GM13976 (cell line): ENCODE data around the gene AP3S1.
"Not testable (repeated sequence)": the region's sequence is repeated elsewhere in the genome, so short reads cannot be mapped to it uniquely, and the experiment has no call there.

Experiments used
- DNase-seq: peaks from one replicate; pipeline ENCODE4 v3.0.0; 2012; ENCODE audit warnings: low spot score
- CTCF ChIP-seq: IDR thresholded peaks from 2 replicates; pipeline ENCODE4 v1.5.1; 2012; ENCODE audit warnings: borderline replicate concordance, mild to moderate bottlenecking; ENCODE audit not compliant: insufficient read depth; ENCODE audit errors: extremely low read depth, missing control alignments, control extremely low read depth
- in situ Hi-C: fragments of 300-500 bp; cut with MboI; formaldehyde crosslinking; loops from one replicate; pipeline ENCODE4 v1.12.0; 2022; ENCODE audit warnings: low sequenced_read_pairs, mixed read lengths, inconsistent platforms; ENCODE audit not compliant: unreplicated experiment

The AP3S1 gene

GRCh38 chr5:115806986-115807653, 34.6 kb upstream of the AP3S1 start:
- no peak for TF ChIP-seq CTCF
- no peak for DNase-seq
- in situ Hi-C loops, result no loop called here

- TF ChIP-seq CTCF, result no peak
- in situ Hi-C loops, result no loop called here
- no peak for DNase-seq
Measured at GRCh38 chr5:115807654-115808052, 34.1 kb upstream of the AP3S1 start.

- in situ Hi-C loops, DNase-seq: not testable (repeated sequence)
Measured at GRCh38 chr5:115808066-115808465, 33.7 kb upstream of the AP3S1 start.

GRCh38 chr5:115809946-115810345, 31.8 kb upstream of the AP3S1 start:
- in situ Hi-C loops, result no loop called here
- TF ChIP-seq CTCF, result no peak
- no peak for DNase-seq

DNA sequence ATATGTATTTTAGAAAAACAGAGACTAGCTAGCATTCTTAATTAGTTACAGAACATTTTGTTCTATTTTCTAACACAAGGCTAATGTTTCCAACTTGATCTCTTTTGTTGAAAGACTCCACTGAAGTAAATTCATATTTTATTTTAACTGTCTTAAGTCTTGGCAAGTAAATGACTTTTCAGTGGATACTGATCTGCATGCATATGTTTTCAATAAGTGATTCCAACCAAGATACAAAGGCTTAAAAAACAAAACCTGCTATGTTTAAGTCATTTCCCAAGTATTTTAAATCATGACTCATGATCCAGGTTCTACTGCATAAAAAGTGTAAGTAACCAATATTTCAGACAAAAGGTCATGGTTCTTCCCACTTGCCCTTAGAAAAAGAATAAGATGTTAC, 31.0 kb upstream of the AP3S1 start:
- DNase-seq, result no peak
- in situ Hi-C loops, result no loop called here
- TF ChIP-seq CTCF, result no peak

DNA sequence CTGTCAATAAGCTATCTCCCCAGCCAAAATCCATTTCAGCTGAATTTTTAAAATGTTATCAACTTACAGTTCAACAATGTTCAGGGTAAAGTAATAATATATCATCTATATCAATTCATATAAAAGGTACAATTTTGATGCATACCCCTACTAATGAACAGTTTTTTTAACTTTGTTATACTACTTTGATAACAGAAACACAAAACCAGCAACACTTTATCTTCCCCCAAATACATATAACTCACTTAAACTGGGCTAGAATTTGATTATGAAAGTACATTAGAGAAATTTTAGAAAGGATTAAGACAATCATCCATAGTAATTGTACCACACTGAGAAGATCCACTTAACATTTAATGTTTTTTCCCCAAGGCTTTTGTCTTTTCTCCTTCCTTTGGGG, 30.3 kb upstream of the AP3S1 start:
- in situ Hi-C loops, result no loop called here
- TF ChIP-seq CTCF, result no peak
- DNase-seq, result no peak

DNA sequence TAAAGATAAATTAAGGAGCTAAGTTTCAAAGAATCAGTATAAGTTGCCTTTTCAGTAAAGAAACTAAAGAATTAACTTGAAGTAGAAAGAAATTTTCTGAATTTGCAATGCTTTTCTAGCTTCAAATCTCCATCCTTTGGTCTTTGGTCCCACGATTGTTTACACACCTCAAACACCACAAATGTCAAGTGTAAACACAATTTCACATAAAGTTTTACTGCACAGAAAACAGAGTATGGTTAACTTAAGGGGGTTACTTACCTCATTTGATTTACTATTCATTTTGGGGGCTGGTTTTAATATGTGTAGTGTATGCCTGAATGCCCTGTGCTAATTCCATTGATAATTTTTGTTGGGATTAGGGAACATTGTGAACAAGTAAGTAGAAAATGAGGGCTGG, 29.4 kb upstream of the AP3S1 start:
- in situ Hi-C loops, result no loop called here
- no peak for TF ChIP-seq CTCF
- DNase-seq, result no peak
